SH-SY5Y (cell line): ENCODE data around the gene CEP85.

Source experiments
- GATA2 ChIP-seq: IDR thresholded peaks from 2 replicates; pipeline ENCODE4 v1.6.1; 2011; ENCODE audit warnings: mild to moderate bottlenecking, low read depth, low read length
- GATA3 ChIP-seq: IDR thresholded peaks from 2 replicates; pipeline ENCODE4 v1.6.1; 2011; ENCODE audit warnings: low read depth, mild to moderate bottlenecking, low read length, moderate library complexity

DNA sequence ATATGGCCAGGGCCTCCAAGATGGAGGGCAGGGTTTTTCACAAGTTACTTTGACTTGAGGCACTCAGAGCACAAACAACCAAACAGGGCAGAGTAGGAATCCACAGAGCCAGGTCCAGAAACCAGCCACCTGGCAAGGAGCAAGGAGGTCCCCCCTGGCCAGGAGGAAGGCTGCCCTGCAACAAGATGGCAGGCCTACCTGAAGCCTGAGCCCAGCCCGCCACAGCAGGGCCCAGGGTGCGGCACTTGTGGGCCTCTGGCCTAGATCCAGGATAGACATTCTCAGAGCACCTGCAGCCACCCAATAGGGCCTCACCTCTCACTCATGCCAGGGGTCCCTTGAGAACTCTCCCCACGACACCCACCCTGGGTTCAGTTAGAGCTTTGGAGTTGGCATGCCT lies 57.4 kb downstream of the CEP85 start:
- TF ChIP-seq GATA2 (no peak), GATA3 (no peak)
